Cardiac fibroblast (primary cell): ENCODE data around the gene ZC3H18.

Experiments
- DNase-seq, 2 donors: peaks; one replicate each; pipeline versions ENCODE4 v3.0.0 to v3.0.0-alpha.2; 2010; ENCODE audit warnings: low read depth in 2 of 2
- H3K4me3 ChIP-seq, 2 donors: replicated peaks in 1 of 2; 1 replicate in 1 of 2; 2 replicates in 1 of 2; pipeline ENCODE4 v1.5.1; 2011; ENCODE audit warnings: low read depth in 2 of 2, low read length in 2 of 2, mild to moderate bottlenecking in 2 of 2, moderate library complexity in 1 of 2
- TF ChIP-seq, protein P1 (sequence below): IDR thresholded peaks from one replicate; pipeline ENCODE4 v1.5.1; 2011; ENCODE audit warnings: low read depth, mild to moderate bottlenecking, low read length, inconsistent platforms

Gene ZC3H18

DNA sequence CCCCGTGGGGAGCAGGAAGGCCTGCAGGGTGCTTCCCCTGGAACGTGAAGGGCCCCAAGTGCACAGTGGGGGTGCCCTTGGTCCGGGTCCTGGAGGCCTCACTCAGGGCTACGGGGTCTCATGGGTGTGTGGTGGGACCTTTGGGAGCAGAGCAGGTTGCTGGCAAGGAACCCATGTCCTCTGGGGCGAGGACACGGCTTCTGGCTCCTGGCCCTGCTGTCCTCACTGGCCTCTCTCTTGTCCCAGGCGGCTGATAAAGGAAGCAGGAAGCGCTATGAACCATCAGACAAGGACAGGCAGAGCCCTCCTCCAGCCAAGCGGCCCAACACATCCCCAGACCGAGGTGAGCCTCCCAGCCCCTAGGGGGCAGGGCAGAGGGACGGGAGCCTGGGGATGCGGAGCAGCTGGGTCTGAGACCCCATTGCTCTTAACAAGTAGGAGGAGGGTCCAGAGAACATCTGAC lies 58.3 kb downstream of the ZC3H18 start:
- peak in 1 of 2 donors; percentile 31 for DNase-seq
- no peak overlapping the region for H3K4me3 ChIP-seq
- TF ChIP-seq, protein P1, sequence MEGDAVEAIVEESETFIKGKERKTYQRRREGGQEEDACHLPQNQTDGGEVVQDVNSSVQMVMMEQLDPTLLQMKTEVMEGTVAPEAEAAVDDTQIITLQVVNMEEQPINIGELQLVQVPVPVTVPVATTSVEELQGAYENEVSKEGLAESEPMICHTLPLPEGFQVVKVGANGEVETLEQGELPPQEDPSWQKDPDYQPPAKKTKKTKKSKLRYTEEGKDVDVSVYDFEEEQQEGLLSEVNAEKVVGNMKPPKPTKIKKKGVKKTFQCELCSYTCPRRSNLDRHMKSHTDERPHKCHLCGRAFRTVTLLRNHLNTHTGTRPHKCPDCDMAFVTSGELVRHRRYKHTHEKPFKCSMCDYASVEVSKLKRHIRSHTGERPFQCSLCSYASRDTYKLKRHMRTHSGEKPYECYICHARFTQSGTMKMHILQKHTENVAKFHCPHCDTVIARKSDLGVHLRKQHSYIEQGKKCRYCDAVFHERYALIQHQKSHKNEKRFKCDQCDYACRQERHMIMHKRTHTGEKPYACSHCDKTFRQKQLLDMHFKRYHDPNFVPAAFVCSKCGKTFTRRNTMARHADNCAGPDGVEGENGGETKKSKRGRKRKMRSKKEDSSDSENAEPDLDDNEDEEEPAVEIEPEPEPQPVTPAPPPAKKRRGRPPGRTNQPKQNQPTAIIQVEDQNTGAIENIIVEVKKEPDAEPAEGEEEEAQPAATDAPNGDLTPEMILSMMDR: peak; percentile 49

DNA sequence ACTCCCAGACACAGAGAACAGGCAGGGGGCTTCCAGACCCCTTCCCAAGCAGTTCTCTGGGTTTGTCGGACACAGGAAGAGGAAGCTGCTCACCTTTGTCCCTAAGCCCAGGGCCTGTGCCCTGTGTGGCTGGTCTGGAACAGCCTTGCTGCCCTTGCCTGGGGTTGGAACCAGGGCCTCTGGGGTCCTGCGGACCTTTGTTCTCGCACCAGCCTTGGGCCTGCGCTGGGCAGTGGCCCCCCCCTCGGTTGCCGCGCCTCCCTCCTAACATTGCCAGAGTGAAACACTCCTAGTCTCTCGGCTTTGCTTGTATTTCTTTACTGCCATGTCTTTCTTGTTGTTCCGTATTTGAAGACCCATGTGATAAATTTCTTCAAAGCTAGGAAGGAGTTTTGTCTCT lies 59.6 kb downstream of the ZC3H18 start:
- no peak for DNase-seq
- TF ChIP-seq, protein P1: no peak
- H3K4me3 ChIP-seq: no peak overlapping the region

DNA sequence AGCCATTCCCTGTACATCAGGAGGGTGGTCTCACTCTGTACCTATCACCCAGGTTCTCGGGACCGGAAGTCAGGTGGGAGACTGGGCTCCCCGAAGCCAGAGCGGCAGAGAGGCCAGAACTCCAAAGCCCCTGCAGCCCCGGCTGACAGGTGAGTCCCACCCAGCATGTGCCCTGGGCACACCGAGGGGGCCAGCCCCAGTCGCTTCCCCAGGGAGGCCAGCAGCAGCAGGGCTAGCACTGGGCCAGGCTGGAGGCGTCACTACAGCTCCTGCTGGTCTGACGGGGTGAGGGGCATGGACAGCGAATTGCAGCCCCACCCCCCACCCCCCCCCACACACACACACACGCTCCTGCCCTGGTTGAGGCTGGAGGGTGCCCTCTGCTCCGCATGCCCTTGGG lies 60.2 kb downstream of the ZC3H18 start:
- no peak overlapping the region for H3K4me3 ChIP-seq

DNA sequence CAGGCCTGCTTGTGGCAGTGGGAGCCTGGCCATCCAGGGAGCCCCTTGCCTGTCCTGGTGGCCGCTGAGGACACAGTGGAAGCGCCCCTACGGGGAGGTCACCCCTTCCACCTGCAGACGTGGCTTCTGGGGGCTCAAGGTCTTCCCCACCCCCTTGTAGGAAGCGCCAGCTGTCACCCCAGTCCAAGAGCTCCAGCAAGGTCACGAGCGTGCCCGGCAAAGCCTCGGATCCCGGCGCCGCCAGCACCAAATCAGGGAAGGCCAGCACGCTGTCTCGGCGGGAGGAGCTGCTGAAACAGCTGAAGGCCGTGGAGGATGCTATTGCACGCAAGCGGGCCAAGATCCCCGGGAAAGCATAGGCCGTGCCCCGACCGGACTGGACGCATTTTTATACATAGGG lies 60.7 kb downstream of the ZC3H18 start:
- TF ChIP-seq, protein P1: no peak
- no peak overlapping the region for H3K4me3 ChIP-seq
- no peak for DNase-seq

More for the DNA sequence above, 60.2 kb downstream of the ZC3H18 start:
- DNase-seq: no peak
- TF ChIP-seq, protein P1: no peak

DNA sequence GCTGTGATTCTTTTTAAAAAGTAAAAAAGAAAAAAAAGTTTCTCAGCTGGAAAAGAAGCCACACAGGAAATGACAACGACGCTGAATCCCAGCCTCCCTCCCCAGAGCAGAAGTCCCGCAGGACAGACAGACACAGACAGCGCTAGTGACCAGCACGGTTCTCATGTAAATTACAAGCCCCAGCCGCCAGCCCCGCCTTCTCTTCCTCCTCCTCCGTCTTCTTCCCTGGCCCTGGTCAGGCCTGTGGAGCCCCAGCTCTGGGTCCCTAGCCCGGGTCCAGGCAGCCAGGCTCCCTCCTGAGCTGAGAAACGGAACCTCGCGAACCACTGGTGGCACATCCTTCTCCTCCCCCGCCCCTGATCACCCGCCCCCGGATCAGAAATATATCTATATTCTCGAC lies 61.2 kb downstream of the ZC3H18 start:
- no peak overlapping the region for H3K4me3 ChIP-seq
- peak in 1 of 2 donors; percentile 36 for DNase-seq
- TF ChIP-seq, protein P1: no peak

DNA sequence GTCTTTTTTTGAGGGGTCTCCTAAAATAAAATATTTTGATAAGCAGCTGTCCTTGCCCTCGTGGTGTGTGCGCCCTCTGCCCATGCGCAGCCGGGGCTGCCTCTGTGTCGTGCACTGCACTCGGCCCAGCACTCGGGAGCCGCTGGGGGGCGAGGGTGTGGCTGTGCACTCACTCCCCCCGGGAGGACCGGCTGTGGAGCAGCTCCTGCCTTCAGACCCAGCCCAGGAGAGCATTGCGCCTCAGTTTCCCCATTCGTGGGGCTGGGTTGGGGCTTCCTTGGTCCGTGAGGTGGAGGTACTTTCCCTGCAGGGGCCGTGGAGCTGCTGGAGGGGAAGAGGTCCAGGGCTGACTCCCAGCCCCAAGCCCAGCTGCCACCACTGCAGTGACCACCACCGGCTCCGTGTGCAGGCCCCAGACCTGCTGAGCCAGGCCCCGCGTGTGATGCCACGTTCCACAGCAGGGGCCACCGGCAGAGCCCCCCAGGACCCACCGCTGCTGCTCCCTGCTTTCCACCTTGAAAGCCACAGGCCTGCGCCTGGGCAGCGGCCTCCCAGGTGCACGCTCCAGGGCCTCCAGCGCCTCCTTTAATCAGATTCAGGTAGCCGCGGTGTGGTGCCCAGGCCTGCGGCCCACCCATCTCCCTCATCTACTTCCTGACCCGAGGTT lies 61.9 kb downstream of the ZC3H18 start:
- no peak overlapping the region for H3K4me3 ChIP-seq
- TF ChIP-seq, protein P1: no peak
- no peak for DNase-seq

DNA sequence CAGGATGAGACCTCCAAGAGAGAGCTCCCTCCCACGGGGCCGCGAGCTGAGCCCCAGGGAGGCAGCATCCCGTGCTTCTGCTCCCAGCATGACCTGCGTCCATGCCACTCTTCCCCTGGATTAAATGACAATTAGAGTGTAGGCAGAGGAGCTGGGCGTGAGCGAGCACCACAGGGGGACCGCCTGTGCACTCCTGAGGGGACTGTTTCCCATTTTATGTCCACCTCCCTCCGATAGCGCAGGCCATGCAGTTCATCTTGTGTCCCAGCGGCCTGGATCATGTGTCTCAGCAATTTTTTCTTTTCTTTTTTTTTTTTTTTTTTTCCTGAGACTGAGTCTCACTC lies 62.4 kb downstream of the ZC3H18 start:
- H3K4me3 ChIP-seq: no peak overlapping the region
- TF ChIP-seq, protein P1: no peak
- no peak for DNase-seq
